ENCODE measurements around the gene ATL1. TPM values are rescaled to one million over a fixed set of nuclear protein-coding genes. Genes with fewer than 3 reads are reported as not detected.
A peak's percentile ranks its signal among the peaks of the same experiment; 100 is the strongest.

Gene ATL1
- total RNA-seq, 2 donors from 2014 or later, result 0.88 to 1.7 TPM

GRCh38 chr14:50666772-50667683, 107.1 kb downstream of the ATL1 start:
- no peak overlapping the region for H3K4me3 Mint-ChIP-seq
- WGBS, 2 experiments (ENCODE audit: insufficient coverage in 1 of 2, insufficient read length in 1 of 2), result 1 to 10% methylated on average over 5 to 19 of the region's 20 CpGs
- no peak for TF ChIP-seq CTCF (conservative IDR thresholded peaks at IDR 0.05)

DNA sequence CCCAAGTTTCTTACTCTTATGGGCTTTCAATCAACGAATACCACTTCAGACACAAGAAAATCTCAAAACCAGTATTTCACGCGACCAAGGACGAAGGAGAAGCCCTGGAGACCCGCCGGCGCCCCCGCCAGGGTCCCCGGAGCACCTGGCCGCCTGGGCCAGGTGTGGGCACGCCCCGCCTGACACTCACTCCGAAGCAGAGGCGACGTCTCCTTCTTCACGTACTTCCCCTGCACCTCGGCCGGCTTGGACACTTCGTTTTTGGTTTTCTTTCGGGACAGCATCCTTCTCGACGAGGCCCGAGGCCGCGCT, 107.7 kb downstream of the ATL1 start:
- Histone ChIP-seq H3K9me3 (ENCODE audit: control insufficient read depth, low read length) (no peaks in the 10 kb centered on the region), H3K4me1 (ENCODE audit: control insufficient read depth, insufficient read depth, low read length) (peaks cover 4% of the 10 kb centered on the region), H3K27me3 (ENCODE audit: control insufficient read depth, insufficient read depth, low read length, poor library complexity, severe bottlenecking) (no peaks in the 10 kb centered on the region), H3K4me3 (ENCODE audit: low read length) (peak overlapping the region; percentile 99), H3K9ac (ENCODE audit: extremely low read depth, low read length, poor library complexity, severe bottlenecking) (peak overlapping the region; percentile 92), H3K27ac (ENCODE audit: low read depth, low read length) (peak overlapping the region; percentile 98), H3K36me3 (ENCODE audit: control insufficient read depth, insufficient read depth, low read length) (peaks cover 14% of the 10 kb centered on the region)
- Mint-ChIP-seq H3K9me3 (no peaks in the 10 kb centered on the region), H3K4me1 (peaks cover 16% of the 10 kb centered on the region), H3K27ac (peak overlapping the region; percentile 98), H3K27me3 (ENCODE audit: insufficient read depth) (no peaks in the 10 kb centered on the region), H3K36me3 (ENCODE audit: low read depth) (peaks cover 17% of the 10 kb centered on the region), H3K4me3 (no peak overlapping the region)
- WGBS, 2 experiments (ENCODE audit: insufficient coverage in 1 of 2, insufficient read length in 1 of 2), result 0% methylated on average over 15 to 25 of the region's 25 CpGs
- peak; percentile 59 for TF ChIP-seq CTCF (conservative IDR thresholded peaks at IDR 0.05)
- peak; percentile 84 for DNase-seq

More at GRCh38 chr14:50666772-50667683, 107.1 kb downstream of the ATL1 start:
- no peaks in the 10 kb centered on the region for H3K9me3 ChIP-seq (ENCODE audit: control insufficient read depth, low read length)
- peaks cover 4% of the 10 kb centered on the region for H3K4me1 ChIP-seq (ENCODE audit: control insufficient read depth, insufficient read depth, low read length)
- H3K9ac ChIP-seq (ENCODE audit: extremely low read depth, low read length, poor library complexity, severe bottlenecking), result peak overlapping the region; percentile 92
- peak overlapping the region; percentile 99 for H3K4me3 ChIP-seq (ENCODE audit: low read length)
- peaks cover 18% of the 10 kb centered on the region for H3K36me3 ChIP-seq (ENCODE audit: control insufficient read depth, insufficient read depth, low read length)
- no peaks in the 10 kb centered on the region for H3K27me3 Mint-ChIP-seq (ENCODE audit: insufficient read depth)
- peaks cover 16% of the 10 kb centered on the region for H3K4me1 Mint-ChIP-seq
- DNase-seq, result peak; percentile 83
- peak overlapping the region; percentile 98 for H3K27ac Mint-ChIP-seq
- no peaks in the 10 kb centered on the region for H3K27me3 ChIP-seq (ENCODE audit: control insufficient read depth, insufficient read depth, low read length, poor library complexity, severe bottlenecking)
- peaks cover 21% of the 10 kb centered on the region for H3K36me3 Mint-ChIP-seq (ENCODE audit: low read depth)
- peak overlapping the region; percentile 98 for H3K27ac ChIP-seq (ENCODE audit: low read depth, low read length)
- no peaks in the 10 kb centered on the region for H3K9me3 Mint-ChIP-seq

DNA sequence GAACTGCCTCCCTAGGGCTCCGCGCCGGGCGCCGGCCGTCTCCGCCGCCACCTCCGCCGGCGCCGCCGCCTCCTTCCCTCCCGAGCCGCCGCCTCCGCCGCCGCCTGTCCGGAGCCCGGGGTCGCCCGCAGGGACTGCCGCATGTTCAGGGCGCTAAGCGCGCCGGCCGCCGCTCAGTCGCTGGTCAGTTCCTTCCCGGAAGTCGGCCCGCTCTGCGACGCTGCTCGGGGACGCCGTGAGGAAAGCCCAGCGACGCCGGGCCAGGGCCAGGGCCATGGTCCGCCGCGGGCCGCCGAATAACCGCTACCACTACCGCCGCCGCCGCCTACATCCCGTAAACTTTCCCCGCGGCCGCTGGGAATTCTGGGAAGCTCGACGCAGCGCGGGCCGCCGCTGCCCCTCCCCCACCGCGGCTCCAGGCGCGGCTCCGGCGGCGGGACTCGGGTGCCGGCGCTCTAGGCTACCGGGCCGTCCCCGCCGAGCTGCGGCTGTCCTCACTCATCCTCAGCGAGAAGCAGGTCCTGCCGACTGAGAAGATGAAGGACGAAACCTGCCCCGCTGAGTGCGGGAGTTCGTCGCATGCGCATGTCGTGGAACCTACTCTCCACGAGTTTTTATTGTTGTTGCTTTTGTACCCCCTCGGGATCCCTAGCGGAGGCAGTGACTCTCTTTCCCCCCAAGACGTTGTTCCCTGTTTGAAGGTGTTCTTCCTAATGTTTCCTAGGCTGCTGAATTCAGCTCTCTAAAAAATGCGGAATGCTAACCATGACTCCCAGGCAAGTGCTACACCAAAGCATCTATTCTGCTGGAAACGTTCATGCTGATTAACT, 108.3 kb downstream of the ATL1 start, which contains the start of gene SAV1:
Gene SAV1 (minus strand): TSS at position 311 of the 830 bp plus-strand sequence. CDS start 339 bp downstream, outside the sequence.
- Histone ChIP-seq H3K9ac (ENCODE audit: extremely low read depth, low read length, poor library complexity, severe bottlenecking) (peak within 1 kb of the TSS; percentile 92), H3K27me3 (ENCODE audit: control insufficient read depth, insufficient read depth, low read length, poor library complexity, severe bottlenecking) (no peaks in the 10 kb centered on the region), H3K4me3 (ENCODE audit: low read length) (peak within 1 kb of the TSS; percentile 99), H3K4me1 (ENCODE audit: control insufficient read depth, insufficient read depth, low read length) (peaks cover 4% of the 10 kb centered on the region), H3K9me3 (ENCODE audit: control insufficient read depth, low read length) (no peaks in the 10 kb centered on the region), H3K27ac (ENCODE audit: low read depth, low read length) (peak within 1 kb of the TSS; percentile 98), H3K36me3 (ENCODE audit: control insufficient read depth, insufficient read depth, low read length) (peaks cover 12% of the 10 kb centered on the region)
- no peak within 1 kb of the TSS for H3K4me3 Mint-ChIP-seq
- WGBS, 2 experiments (ENCODE audit: insufficient coverage in 1 of 2, insufficient read length in 1 of 2), result 0% methylated on average over 19 to 92 of the region's 92 CpGs
- H3K36me3 Mint-ChIP-seq (ENCODE audit: low read depth), result peaks cover 13% of the 10 kb centered on the region
- TF ChIP-seq CTCF (conservative IDR thresholded peaks at IDR 0.05), result peak; percentile 21
- H3K27me3 Mint-ChIP-seq (ENCODE audit: insufficient read depth), result no peaks in the 10 kb centered on the region
- no peaks in the 10 kb centered on the region for H3K9me3 Mint-ChIP-seq
- H3K4me1 Mint-ChIP-seq, result peaks cover 16% of the 10 kb centered on the region
- H3K27ac Mint-ChIP-seq, result peak within 1 kb of the TSS; percentile 98
- peak; percentile 93 for DNase-seq
